ENCODE results near the gene AKAP8L. TPM values are rescaled to one million over a fixed set of nuclear protein-coding genes. Genes with fewer than 3 reads are reported as not detected.
A peak's percentile ranks its signal among the peaks of the same experiment; 100 is the strongest.

Gene AKAP8L
- total RNA-seq (100 to 1,000 TPM in 1 of 4 donors, 10 to 100 TPM in 3; 64.4 to 106 (median 86.1) TPM), polyA plus RNA-seq (66.5 TPM)
- long read RNA-seq, donor 1, transcript AKAP8L-201 (14 exons, 2,146 nt) = major isoform, 135 of 193 reads
- long read RNA-seq, donor 1, partial matches to known transcripts = 28 of 193 reads
- long read RNA-seq, donor 1, other reads (novel, unspliced or antisense) = 30 of 193 reads
- long read RNA-seq, donor 2, transcript AKAP8L-201 (14 exons, 2,146 nt) = major isoform, 90 of 137 reads
- long read RNA-seq, donor 2, partial matches to known transcripts = 19 of 137 reads
- long read RNA-seq, donor 2, other reads (novel, unspliced or antisense) = 27 of 137 reads
- long read RNA-seq, donor 3, transcript AKAP8L-201 (14 exons, 2,146 nt) = major isoform, 17 of 26 reads
- long read RNA-seq, donor 3, partial matches to known transcripts = 2 of 26 reads
- long read RNA-seq, donor 3, other reads (novel, unspliced or antisense) = 6 of 26 reads
- long read RNA-seq, donor 4, transcript AKAP8L-201 (14 exons, 2,146 nt) = major isoform, 46 of 80 reads
- long read RNA-seq, donor 4, partial matches to known transcripts = 15 of 80 reads
- long read RNA-seq, donor 4, other reads (novel, unspliced or antisense) = 18 of 80 reads

DNA sequence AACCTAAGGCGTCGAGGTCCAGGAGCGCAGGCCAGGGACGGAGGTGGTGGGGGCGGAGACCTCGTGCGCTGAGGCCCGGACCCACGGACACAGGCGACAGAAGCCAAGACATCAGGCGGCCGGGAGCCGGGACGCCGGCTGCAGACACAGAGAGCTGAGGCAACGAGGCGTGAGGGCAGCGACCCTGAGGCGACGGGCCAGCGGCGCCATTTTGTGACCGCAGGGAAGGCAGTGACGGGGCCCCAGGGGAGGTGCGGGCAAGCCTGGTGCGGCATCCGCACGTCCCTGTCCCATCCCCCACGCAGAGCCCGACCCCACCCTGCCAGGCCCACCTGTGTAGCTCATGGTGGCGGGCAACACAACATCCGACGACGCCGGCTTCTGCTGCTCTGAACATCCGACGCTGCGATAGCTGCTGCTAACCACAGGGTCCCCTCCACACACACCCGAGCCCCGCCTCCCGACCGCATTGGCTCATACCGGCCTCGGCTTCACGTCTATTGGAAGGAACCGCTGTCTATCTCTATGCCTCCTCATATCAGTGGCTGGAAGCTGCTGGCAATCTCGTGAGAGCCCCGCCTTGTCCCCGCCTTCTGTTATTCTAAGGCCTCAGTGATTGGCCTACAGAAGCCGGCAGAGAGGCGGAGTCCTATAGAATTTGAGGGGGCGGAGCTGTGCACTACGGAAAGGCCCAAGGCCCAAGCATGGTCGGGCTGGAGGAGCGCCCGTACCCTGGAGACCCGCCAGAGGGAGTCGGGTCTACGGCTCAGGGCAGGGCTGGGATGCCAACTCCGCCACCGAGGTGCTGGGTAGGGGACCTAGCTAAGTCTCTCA is at the start of gene AKAP8L:
Gene AKAP8L, minus strand, starts transcription at position 410 of the 834 bp plus-strand sequence. Its CDS starts 65 bp downstream, at position 345.
- WGBS = under 1% methylated on average over 61 of the region's 61 CpGs
- H3K27me3 ChIP-seq (ENCODE audit: control insufficient read depth, insufficient read depth) = no peaks in the 10 kb centered on the region
- peak within 1 kb of the TSS; percentile 78 for H3K27ac ChIP-seq (ENCODE audit: low read length)
- H3K4me1 ChIP-seq (ENCODE audit: control insufficient read depth, insufficient read depth, low read length) = peaks cover 10% of the 10 kb centered on the region
- H3K9me3 ChIP-seq (ENCODE audit: control insufficient read depth, low read length) = no peaks in the 10 kb centered on the region
- H3K4me3 ChIP-seq (ENCODE audit: low read length) = peak within 1 kb of the TSS; percentile 70
- peak; percentile 99 to 100 (median 99) for DNase-seq
- ATAC-seq = peak; percentile 97
- intact Hi-C loops (cut with DNase I) = no loop called here

DNA sequence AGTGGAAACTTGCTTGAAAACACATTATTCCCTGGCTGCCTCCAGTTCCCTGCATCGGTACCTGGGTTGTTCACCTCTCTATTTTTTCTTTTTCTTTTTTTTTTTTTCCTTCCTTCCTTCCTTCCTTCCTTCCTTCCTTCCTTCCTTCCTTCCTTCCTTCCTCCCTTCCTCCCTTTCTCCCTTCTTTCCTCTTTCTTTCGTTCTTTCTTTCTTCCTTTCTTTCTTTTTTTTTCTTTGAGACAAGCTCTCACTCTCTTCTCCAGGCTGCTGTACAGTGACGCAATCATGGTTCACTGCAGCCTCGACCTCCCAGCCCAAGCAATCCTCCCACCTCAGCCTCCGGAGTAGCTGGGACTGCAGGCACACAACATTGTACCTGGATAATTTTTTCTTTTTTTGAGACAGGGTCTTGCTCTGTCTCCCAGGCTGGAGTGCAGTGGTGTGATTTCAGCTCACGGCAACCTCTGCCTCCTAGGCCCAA is 49.0 kb upstream of the AKAP8L start:
- ATAC-seq (no peak), DNase-seq (no peak)
- Histone ChIP-seq H3K4me1 (ENCODE audit: control insufficient read depth, insufficient read depth, low read length) (peaks cover 3% of the 10 kb centered on the region), H3K9me3 (ENCODE audit: control insufficient read depth, low read length) (no peaks in the 10 kb centered on the region), H3K4me3 (ENCODE audit: low read length) (no peak overlapping the region), H3K27me3 (ENCODE audit: control insufficient read depth, insufficient read depth) (no peaks in the 10 kb centered on the region), H3K27ac (ENCODE audit: low read length) (no peak overlapping the region)
- intact Hi-C loops (cut with DNase I) = loop anchor here in 1 of 4 donors (10.0 kb wide), 1 partner anchor 87 kb away; no protein-coding TSS in a partner anchor
- 75% methylated on average over 6 of the region's 6 CpGs for WGBS

DNA sequence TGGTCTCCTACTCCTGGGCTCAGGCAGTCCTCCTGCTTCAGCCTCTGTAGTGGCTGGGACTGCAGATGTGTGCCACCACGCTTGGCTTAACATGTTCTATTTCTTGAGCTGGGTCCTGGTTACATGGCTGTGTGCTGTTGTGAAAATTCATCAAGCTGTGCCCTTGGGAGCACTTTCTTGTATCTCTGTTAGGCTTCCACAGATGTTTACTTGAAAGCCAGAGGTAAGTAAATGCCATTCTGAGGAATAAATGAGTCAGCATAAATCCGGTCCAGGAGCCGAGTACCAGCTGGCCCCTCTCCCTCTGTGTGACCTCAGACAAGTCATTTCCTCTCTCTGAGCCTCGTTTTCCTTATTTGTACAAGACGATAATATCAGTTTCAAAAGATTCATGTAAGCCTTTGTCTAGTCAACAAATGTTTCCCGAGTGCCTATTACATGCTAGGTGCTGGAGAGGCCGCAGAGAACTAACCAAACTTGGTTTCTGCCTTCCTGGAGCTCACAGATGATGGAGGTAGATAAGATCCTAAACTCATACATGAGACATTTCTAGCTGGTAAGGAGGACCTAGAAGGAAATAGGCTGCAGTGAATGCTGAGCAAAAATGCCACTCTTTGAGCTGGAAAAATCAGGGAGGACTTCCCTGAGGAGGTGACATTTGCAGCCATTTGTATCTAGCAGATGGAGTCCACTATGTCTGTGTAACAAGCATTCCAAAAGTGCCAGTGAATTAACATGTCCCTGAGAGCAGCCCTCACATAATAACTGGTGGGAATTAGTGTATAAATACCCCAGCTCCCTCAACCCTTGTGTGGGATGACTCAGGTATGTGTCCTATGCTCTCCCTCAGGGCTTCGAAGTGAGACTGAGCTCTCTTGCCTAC is 48.3 kb upstream of the AKAP8L start:
- Histone ChIP-seq H3K27me3 (ENCODE audit: control insufficient read depth, insufficient read depth) (no peaks in the 10 kb centered on the region), H3K4me1 (ENCODE audit: control insufficient read depth, insufficient read depth, low read length) (peaks cover 3% of the 10 kb centered on the region), H3K4me3 (ENCODE audit: low read length) (no peak overlapping the region), H3K27ac (ENCODE audit: low read length) (no peak overlapping the region), H3K9me3 (ENCODE audit: control insufficient read depth, low read length) (no peaks in the 10 kb centered on the region)
- intact Hi-C loops (cut with DNase I) = loop anchor here in 1 of 4 donors (10.0 kb wide), 1 partner anchor 88 kb away; no protein-coding TSS in a partner anchor
- ATAC-seq (peak in 1 of 2 donors; percentile 60), DNase-seq (no peak)
- WGBS = 51% methylated on average over 8 of the region's 8 CpGs

DNA sequence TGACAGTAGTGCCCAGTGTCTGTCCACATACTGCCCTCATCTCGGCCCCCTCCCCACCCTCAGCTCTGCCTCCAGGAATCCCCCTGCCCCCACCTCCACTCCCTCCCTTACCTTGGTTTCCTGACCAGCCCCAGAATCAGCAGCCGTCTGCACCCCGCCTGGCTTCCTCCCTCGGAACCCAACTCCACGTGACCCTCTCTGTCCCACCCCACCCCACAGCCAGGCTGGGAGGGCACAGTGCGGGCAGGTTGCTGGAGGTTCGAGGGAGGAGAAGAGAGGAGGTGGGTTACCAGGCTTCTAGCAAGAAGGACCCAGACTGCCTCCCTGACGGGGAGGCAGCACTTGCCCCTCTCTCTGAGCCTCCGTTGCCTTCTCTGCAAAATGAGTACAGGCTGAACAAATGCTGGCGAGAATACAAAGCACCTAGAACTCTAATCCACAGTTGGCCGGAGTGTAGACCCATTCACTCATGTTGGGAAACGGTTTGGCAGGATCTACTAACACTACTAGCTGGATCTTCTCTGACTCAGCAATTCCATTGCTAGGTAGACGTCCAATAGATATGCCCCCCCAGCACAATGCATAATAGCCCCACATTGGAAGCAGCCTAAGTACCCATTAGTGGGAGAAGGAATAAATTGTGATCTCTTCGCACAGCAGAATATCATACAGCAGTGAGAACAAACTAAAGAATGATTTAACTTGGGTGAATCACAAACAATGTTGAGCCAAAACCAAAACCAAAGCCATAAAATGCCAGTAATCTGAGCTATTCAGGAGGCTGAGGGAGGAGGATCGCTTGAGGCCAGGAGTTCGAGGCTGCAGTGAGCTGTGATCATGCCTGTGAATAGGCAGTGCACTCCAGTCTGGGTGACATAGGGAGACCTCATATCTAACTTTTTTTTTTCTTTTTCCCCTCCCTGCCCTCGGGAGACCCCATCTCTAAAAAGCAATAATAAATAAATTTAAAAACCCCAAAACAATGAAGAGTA is 45.9 kb upstream of the AKAP8L start, which contains the start of gene RASAL3:
Gene RASAL3, minus strand, starts transcription at position 151 of the 992 bp plus-strand sequence. CDS start 186 bp downstream, outside the sequence.
- Histone ChIP-seq H3K4me3 (ENCODE audit: low read length) (no peak within 1 kb of the TSS), H3K27ac (ENCODE audit: low read length) (no peak within 1 kb of the TSS), H3K27me3 (ENCODE audit: control insufficient read depth, insufficient read depth) (no peaks in the 10 kb centered on the region), H3K9me3 (ENCODE audit: control insufficient read depth, low read length) (no peaks in the 10 kb centered on the region), H3K4me1 (ENCODE audit: control insufficient read depth, insufficient read depth, low read length) (peaks cover under 1% of the 10 kb centered on the region)
- intact Hi-C loops (cut with DNase I) = loop anchor here in 1 of 4 donors (10.0 kb wide), 1 partner anchor 90 kb away; no protein-coding TSS in a partner anchor
- DNase-seq = peak in 1 of 3 donors; percentile 61
- peak; percentile 56 for ATAC-seq
- WGBS = 34% methylated on average over 17 of the region's 17 CpGs

DNA sequence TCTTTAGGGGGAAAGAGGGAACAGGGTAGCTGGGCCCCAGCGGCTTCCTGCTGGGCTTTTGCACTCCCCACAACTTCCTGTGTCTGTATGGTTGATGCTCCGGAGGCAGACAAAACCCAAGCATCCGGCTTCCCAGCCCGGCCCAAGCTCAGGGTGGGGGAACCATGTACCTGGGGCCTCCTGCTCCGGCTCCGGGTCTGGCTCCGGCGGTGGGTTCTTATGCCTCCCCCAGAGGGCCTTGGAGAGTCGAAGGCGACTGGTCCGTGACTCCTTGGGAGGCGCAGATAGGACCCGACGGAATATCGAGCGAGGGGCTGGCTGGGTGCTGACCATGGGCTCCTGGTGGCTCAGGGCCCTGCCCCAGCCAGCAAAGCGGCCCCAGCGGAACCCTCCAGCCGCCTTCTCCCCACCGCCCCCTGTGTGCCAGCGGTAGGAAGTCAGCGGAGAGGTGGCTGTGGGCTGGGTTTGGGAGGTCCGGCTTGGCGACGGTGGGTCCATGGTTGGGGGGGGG is 45.1 kb upstream of the AKAP8L start:
- no peaks in the 10 kb centered on the region for H3K27me3 ChIP-seq (ENCODE audit: control insufficient read depth, insufficient read depth)
- whole genome bisulfite sequencing = 30% methylated on average over 25 of the region's 25 CpGs
- H3K4me1 ChIP-seq (ENCODE audit: control insufficient read depth, insufficient read depth, low read length) = no peaks in the 10 kb centered on the region
- no peaks in the 10 kb centered on the region for H3K9me3 ChIP-seq (ENCODE audit: control insufficient read depth, low read length)
- no peak overlapping the region for H3K4me3 ChIP-seq (ENCODE audit: low read length)
- H3K27ac ChIP-seq (ENCODE audit: low read length) = no peak overlapping the region
- intact Hi-C loops (cut with DNase I) = loop anchor here in 1 of 4 donors (10.0 kb wide), 1 partner anchor 91 kb away; no protein-coding TSS in a partner anchor
- ATAC-seq = peak; percentile 56 to 68
- peak in 1 of 3 donors; percentile 65 for DNase-seq

DNA sequence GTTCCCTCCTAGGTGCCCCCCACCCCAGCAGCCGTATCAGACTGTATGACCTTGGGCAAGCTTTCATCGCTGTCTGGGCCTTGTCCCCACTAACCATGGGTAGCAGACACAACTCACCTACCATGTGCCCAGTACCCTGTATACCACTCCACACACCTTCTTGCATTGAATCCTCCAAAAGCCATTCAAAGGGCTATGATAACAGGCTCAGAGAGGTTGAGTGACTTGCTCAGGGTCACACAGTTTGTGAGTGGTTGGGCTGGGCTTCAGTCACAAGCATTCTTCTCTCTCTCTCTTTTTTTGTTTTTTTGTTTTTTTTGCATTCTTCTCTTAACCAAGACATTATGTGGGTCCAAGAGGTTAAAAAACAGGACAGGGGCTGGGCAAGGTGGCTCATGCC is 42.9 kb upstream of the AKAP8L start:
- Histone ChIP-seq H3K9me3 (ENCODE audit: control insufficient read depth, low read length) (no peaks in the 10 kb centered on the region), H3K4me1 (ENCODE audit: control insufficient read depth, insufficient read depth, low read length) (peaks cover 4% of the 10 kb centered on the region), H3K27ac (ENCODE audit: low read length) (no peak overlapping the region), H3K27me3 (ENCODE audit: control insufficient read depth, insufficient read depth) (no peaks in the 10 kb centered on the region), H3K4me3 (ENCODE audit: low read length) (no peak overlapping the region)
- DNase-seq (no peak), ATAC-seq (no peak)
- WGBS = 85% methylated on average over 2 of the region's 2 CpGs
- intact Hi-C loops (cut with DNase I) = loop anchor here in 1 of 4 donors (10.0 kb wide), 1 partner anchor 93 kb away; no protein-coding TSS in a partner anchor

GRCh38 chr19:15457701-15458484 is 39.1 kb upstream of the AKAP8L start:
- intact Hi-C loops (cut with DNase I) = loop anchor here in 1 of 4 donors (10.0 kb wide), 1 partner anchor 97 kb away; no protein-coding TSS in a partner anchor
- no peak for ATAC-seq
- Histone ChIP-seq H3K27me3 (ENCODE audit: control insufficient read depth, insufficient read depth) (no peaks in the 10 kb centered on the region), H3K4me1 (ENCODE audit: control insufficient read depth, insufficient read depth, low read length) (peaks cover 4% of the 10 kb centered on the region), H3K4me3 (ENCODE audit: low read length) (peak overlapping the region; percentile 17), H3K27ac (ENCODE audit: low read length) (no peak overlapping the region), H3K9me3 (ENCODE audit: control insufficient read depth, low read length) (no peaks in the 10 kb centered on the region)
- whole genome bisulfite sequencing = 20% methylated on average over 54 of the region's 54 CpGs
- peak in 1 of 3 donors; percentile 24 for DNase-seq

GRCh38 chr19:15456871-15457700 is 38.3 kb upstream of the AKAP8L start:
- no peak for ATAC-seq
- H3K27me3 ChIP-seq (ENCODE audit: control insufficient read depth, insufficient read depth) = no peaks in the 10 kb centered on the region
- intact Hi-C loops (cut with DNase I) = loop anchor here in 1 of 4 donors (10.0 kb wide), 1 partner anchor 98 kb away; no protein-coding TSS in a partner anchor
- peak overlapping the region; percentile 17 for H3K4me3 ChIP-seq (ENCODE audit: low read length)
- no peaks in the 10 kb centered on the region for H3K9me3 ChIP-seq (ENCODE audit: control insufficient read depth, low read length)
- DNase-seq = no peak
- H3K27ac ChIP-seq (ENCODE audit: low read length) = no peak overlapping the region
- peaks cover 4% of the 10 kb centered on the region for H3K4me1 ChIP-seq (ENCODE audit: control insufficient read depth, insufficient read depth, low read length)
- WGBS = 16% methylated on average over 86 of the region's 86 CpGs

Measured in right cardiac atrium (tissue), 5 donors.